Measurements from ENCODE around the gene NUFIP1.
"Not testable (repeated sequence)": the region's sequence is repeated elsewhere in the genome, so short reads cannot be mapped to it uniquely, and the experiment has no call there.

The NUFIP1 gene

DNA sequence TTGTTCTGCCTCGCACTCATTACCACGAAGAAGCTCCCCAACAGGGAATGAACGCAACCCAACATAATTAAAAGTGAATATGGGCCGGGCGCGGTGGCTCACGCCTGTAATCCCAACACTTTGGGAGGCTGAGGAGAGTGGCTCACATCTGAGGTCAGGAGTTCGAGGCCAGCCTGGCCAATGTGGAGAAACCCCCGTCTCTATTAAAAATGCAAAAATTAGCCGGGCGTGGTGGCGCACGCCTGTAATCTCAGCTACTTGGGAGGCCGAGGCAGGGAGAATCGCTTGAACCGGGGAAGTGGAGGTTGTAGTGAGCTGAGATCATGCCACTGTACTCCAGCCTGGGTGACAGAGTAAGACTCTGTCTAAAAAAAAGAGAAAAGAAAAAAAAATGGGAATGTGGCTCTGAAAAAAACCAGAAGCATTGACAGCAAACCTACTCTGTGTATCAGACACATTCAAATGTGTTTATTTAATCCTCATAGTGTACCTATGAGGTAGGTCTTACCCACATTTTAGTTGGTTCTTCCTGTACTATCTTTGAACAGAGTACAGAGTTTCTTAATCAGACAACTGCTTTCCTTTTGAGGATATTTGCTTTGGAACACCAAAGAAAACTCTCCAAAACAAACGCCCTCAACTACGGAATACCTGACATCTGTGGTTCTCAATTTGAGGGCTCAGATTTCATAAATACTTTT lies 70.0 kb downstream of the NUFIP1 start:
- no peak for DNase-seq (ENCODE audit: low spot score)

DNA sequence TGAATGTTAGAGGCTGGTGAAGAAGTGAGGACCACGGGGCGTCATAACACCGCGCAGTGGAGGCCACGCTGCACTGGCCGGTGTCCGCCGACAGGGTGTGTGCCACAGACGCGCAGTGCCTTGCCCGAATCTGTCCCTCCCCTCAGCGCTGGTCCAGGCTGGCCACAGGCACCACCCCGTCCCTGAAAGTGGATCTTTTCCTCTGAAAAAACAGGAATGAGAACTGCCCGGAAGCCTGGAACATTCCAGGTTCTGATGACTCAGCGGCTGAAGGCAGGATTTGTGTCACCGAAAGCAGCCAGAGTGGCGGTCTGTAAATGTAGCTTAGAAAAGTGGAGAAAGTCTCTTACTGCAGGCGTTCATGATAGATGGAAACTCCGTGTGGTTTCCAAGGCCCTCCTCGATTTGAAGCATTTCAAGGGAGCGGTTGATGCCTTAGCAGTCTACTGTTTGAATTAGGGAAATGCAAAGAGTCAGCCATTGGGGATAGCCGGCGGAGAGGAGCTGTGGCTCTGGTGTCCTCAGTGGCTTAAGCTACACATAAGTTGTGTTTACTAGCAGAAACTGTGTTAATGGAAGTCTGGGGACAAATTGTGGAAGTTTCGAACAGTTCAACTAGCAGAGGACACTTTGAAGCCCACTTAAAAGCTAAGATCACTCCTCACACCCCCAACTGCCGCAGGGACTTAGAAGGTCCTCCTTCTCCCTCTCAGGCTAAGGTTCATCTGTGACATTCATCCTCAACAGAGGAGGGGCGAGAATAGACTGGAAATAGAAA lies 70.8 kb downstream of the NUFIP1 start:
- DNase-seq (ENCODE audit: low spot score): no peak

GRCh38 chr13:44917589-44918325 lies 71.5 kb downstream of the NUFIP1 start:
- DNase-seq (ENCODE audit: low spot score): peak; percentile 98

GRCh38 chr13:44912278-44913016 lies 76.8 kb downstream of the NUFIP1 start:
- DNase-seq (ENCODE audit: low spot score): no peak

DNA sequence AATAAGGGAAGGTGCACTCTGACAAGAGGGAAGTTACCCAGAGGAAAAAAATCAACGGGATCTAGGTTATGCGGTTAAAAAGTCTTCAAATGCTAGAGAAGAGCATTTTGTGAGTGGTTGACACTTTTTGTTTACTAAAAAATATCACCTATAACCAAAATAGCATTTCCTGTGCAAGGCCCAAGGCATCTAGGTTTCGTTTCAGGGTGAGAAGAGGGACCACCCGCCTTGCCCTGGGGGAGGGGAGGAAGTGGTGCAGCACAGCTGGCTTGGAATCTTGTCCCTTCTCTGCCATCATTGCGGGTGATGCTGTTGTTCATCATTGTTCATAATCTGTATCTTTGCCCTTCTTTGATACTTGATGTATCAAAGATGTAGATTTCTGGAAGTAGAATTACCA lies 80.6 kb downstream of the NUFIP1 start:
- DNase-seq (ENCODE audit: low spot score): no peak

DNA sequence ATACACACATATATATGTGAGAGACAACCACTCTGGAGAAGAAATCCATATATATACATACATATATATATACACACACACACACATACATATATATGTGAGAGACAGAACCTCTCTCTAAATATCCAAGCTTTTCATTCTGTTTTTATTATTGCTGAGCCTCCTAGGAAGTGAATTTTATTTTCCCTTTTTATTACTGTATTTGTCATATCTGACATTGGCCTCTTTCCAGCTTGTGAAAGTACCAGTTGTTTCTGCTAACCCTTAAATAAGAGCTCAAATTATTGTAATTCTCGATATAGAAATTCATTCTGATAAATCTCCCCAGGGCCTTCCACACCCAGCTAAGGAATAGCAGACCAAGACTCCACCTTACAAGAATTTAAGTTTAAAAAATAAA lies 81.0 kb downstream of the NUFIP1 start:
- no peak for DNase-seq (ENCODE audit: low spot score)

GRCh38 chr13:44906713-44907112 lies 82.6 kb downstream of the NUFIP1 start:
- DNase-seq (ENCODE audit: low spot score): peak; percentile 76

DNA sequence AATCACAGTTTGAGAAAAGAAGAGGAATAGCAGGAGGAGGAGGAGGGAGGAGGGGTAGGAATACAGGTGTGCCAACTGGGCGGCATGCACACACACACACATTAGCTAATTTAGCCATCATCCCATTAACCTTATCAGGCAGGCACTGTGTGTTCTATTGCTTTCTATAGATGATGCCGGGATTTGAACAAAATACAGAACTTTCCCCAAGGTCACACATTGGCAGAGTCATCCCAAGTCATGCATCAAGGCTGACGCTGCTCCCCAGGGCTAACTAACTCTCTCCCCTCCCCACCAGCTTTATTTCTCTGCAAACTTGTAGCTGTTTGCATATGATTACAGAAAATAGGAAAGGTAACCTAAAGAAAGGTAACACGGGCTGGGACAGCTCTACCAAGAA lies 83.0 kb downstream of the NUFIP1 start:
- no peak for DNase-seq (ENCODE audit: low spot score)

DNA sequence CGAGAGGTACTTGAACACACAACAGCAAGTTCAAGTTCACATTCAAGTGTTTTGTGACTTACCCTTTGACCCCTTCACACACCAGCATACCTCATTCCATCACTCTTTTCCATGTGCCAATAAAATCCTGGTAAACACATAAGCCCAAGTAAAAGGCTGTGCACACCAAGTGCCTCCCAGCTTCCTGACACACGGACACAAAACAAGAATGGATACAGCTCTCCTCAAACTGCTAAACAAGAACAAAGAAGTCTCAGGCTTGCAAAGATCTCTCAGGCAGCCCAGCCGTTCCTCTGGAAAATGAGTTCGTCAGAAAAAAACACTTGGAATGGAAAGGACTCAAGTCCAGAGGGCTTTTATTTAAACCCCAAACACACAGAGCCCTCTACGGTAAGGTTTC lies 83.7 kb downstream of the NUFIP1 start:
- DNase-seq (ENCODE audit: low spot score): no peak

DNA sequence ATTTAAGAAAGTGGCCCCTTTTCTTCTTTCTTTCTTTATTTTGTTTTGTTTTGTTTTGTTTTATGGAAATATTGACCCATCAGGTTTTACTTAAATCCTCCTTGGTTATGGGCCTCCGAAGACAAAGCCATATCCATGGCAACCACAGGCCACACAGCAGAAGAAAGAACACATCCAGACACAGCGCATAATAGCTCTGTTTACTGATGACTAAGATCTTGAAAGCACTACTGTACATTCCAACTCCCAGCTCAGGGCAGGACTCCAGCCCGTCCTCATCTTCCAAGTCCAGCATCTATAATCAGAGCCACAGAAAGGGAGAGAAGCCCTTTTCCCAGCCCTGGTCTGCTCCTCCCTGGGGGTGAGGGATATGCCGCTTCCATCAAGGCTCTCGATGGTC lies 84.3 kb downstream of the NUFIP1 start:
- peak; percentile 76 for DNase-seq (ENCODE audit: low spot score)

- peak; percentile 35 for DNase-seq (ENCODE audit: low spot score)
These were observed 85.7 kb downstream of the NUFIP1 start for GRCh38 chr13:44903574-44903985.

- no peak for DNase-seq (ENCODE audit: low spot score)
These were observed 86.5 kb downstream of the NUFIP1 start for GRCh38 chr13:44902738-44903137.

GRCh38 chr13:44899967-44900366 lies 89.3 kb downstream of the NUFIP1 start:
- DNase-seq (ENCODE audit: low spot score): no peak

DNA sequence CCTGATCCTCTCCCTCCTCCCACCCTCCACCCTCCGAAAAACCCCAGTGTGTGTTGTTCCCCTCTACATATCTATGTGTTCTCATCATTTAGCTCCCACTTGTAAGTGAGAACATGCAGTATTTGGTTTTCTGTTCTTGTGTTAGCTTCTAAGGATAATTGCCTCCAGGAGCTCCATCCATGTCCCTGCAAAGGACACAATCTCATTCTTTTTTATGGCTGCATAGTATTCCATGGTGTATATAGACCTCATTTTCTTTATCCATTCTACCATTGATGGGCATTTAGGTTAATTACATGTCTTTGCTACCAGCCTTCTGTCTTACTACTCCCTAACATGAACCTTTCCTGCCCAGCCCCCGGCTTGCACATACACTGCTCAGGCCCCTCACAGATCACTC lies 91.0 kb downstream of the NUFIP1 start:
- not testable (repeated sequence) for DNase-seq (ENCODE audit: low spot score)

DNA sequence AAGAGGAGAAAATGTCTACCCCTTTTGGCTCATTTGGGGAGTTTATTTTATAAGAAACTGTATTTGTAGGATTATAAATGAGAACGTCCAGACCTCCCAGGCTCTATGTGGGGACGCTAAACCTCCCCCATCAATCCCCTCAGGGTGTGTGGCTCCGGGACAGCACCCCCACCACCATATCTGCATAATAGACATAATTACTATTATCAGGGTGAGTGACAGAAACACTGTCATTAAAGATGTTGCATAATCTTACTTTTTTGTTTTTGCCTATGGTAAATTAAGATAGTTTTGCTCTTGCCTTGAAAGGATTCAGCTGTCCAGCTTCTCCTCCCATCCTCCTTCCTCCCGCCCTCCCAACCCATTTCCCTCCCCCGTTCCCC lies 93.3 kb downstream of the NUFIP1 start:
- no peak for DNase-seq (ENCODE audit: low spot score)

GRCh38 chr13:44895264-44895952 lies 93.9 kb downstream of the NUFIP1 start:
- DNase-seq (ENCODE audit: low spot score): no peak

GRCh38 chr13:44894001-44894770 lies 95.1 kb downstream of the NUFIP1 start:
- no peak for DNase-seq (ENCODE audit: low spot score)

Measured in pons (tissue), 1 donor.